Activated effector memory CD4-positive, alpha-beta T cell treated with Interleukin-2 at 50 U/mL for 16 hours (primary cell): Measurements from ENCODE around the gene GSE1.

Source experiments
- DNase-seq: peaks from one replicate; pipeline ENCODE4 v3.0.0-alpha.2; 2020

Gene GSE1

DNA sequence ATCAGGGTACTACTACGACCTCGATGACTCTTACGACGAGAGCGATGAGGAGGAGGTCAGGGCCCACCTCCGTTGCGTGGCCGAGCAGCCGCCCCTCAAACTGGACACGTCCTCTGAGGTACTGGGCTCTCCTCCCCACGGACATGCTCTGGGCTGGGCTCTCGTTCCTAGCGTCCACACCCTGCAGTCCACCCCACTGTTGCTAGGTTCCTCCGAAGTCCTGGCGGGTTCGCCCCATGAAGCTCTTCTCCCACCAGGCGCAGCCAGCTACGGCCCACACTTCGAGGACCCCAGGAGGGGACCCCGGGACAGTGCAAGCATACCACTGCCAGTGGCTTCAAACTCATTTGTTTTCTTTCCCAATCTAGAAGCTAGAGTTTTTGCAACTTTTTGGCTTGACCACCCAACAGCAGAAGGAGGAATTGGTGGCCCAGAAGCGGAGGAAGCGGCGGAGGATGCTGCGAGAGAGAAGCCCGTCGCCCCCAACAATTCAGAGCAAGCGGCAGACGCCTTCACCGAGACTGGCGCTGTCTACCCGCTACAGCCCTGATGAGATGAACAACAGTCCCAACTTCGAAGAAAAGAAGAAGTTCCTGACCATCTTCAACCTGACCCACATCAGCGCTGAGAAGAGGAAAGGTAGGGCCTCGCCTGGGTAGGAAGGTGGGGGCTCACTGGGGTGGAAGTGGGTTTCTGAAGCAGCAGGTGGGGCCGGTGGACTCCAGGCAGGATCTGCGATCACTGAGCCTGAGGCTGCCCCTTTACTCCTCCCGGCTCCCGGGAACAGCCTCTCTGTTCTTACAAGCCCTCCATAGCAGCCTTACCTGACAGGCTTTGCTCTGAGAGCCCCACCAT is 50.1 kb downstream of the GSE1 start:
- DNase-seq, result no peak

DNA sequence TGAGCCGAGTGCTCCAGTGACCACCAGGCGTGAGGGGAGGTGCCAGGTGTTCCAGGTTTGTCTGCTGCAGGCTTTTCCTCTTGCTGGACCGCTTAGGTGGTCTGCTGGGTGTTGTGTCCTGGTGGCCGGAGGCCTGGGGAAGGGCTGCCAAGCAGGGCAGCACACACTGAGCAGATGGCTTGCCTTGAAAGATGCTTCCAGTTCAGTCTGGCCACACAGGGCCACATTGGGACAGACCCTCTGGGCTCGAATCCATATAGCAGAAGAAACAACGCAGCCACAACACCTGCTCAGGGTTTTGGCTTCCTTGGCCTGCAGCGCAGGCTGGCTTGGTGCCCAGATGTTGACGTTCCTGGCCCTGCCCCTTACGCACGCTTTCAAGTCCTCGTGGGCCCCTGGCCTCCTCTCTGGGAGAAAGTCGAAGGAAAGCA is 50.8 kb downstream of the GSE1 start:
- DNase-seq, result no peak

DNA sequence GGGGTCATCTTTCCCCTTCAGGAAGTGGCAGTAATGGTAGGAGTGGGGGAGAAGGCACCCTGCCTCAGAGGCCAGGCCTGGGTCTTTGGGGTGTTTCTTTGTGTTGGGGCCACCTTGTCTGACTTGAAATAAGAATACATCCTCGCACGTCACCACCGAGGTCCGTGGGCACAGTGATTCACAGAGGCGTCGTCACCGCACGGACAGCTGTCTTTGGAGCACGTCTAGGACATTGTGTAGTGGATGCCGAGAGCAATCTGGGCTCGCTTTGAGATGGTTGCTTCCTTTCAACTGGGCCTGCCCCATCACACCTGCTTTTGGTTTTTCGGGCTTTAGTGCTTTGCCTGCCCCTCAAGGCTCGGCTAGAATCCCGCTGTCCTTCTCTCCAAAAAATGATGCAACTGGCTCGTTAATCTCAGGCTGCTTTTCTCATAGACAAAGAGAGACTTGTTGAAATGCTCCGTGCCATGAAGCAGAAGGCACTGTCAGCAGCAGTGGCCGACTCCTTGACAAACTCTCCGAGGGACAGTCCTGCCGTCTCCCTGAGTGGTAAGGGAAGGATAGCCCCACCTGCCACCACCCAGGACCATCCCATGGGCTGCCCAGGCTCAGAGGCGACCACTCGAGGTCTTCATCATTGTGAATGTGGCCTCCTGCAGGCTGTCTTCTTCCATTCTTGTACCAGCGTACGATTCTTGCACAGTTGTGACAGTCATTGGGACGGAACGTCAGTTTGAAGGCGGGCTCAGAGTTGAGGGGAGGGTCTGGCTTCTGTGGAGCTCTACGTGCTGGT is 51.7 kb downstream of the GSE1 start:
- DNase-seq, result no peak

DNA sequence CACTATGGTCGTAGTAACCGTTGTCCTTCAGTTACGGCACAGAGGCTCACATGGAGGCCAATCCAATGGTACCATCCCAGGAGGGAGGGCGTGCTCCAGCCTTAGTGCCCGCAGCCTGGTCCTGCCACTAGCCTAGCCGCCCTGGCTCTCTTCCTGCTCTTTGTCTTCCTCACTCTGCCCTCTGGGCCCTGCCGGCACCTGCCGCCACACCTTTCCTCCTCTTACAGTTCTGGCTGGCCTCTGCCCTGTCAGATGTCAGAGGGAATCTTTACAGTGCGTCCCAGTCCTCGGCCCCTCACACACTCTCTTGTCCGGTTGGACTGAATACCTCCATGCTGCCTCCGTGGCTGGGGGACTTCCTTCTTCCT is 52.2 kb downstream of the GSE1 start:
- no peak for DNase-seq

DNA sequence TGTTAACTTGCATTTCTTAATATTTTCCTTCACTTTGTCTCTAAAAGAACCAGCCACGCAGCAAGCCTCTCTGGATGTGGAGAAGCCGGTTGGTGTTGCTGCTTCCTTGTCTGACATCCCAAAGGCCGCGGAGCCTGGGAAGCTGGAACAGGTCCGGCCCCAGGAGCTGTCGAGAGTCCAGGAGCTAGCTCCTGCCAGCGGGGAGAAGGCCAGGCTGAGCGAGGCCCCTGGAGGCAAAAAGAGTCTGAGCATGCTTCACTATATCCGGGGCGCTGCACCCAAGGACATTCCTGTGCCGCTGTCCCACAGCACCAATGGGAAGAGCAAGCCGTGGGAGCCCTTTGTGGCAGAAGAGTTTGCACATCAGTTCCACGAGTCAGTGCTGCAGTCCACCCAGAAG is 52.8 kb downstream of the GSE1 start:
- DNase-seq, result no peak

DNA sequence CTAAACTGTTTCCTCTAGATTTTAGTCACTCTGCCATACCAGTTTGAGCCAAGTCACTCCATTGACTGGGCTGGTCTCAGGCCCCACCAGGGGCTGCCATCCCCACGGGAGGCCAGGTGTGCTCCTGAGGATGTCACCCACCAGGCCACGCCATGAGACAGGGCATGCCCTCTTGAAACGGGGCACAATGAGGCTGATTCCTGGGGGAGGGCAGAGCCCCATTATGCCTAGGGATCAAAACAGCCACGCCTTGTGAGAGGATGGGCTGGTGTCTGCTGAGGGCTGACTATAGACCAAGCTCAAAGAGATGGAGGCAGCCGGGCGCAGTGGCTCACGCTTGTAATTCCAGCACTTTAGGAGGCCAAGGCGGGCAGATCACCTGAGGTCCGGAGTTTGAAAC is 54.1 kb downstream of the GSE1 start:
- no peak for DNase-seq

DNA sequence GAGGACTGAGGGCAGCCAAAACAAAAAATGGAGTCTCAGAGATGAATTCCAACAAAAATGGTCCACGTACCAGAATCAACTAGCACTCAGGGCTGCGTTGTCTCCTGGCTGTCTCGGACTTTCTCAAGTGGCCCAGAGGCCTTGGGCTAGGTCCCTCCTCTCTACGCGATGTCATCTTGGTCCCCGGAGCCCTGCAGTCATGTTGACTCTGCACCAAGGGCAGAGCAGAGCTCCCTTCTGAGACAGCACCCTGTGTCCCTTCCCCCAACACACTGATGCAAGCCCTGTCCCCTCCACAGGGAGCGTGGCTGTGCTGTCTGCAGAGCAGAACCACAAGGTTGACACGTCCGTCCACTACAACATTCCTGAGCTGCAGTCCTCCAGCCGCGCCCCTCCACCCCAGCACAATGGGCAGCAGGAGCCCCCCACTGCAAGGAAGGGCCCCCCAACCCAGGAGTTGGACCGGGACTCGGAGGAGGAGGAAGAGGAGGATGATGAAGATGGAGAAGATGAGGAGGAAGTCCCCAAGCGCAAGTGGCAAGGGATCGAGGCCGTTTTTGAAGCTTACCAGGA is 54.8 kb downstream of the GSE1 start:
- DNase-seq, result no peak

DNA sequence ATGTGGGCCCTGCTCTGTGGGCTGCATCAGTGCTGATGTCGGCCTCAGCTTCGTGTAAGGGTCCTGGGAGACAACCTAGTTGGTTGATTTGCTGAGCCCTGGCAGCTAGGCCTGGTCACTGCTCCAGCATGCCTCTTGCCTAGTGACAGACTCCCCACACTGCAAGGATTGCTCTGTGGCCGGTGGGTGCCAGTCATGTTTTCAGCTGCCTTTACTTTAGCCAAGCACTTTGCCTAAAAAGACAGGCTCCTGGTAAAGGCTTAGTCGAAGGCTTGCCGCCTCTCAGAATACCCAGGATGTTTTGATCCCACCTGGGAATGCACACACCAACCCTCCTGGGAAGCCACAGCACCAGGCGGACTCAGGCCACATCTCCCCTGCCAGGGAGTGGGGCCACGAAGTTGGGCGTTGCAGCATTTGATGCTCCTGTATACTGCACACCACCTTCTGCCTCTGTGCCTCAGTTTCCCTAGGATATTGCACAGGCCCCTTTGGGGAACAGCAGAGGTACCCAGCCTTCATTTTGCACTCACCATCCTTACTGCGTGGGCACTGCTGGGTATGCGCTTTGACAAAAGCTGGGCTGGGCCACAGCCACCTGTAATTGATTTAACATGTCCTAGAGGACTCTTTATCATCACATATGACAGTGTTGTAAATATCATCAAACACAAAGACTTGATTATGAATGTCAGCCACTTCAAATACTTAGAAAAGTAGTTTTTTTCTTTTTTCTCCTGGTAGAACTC is 55.7 kb downstream of the GSE1 start:
- DNase-seq, result no peak

DNA sequence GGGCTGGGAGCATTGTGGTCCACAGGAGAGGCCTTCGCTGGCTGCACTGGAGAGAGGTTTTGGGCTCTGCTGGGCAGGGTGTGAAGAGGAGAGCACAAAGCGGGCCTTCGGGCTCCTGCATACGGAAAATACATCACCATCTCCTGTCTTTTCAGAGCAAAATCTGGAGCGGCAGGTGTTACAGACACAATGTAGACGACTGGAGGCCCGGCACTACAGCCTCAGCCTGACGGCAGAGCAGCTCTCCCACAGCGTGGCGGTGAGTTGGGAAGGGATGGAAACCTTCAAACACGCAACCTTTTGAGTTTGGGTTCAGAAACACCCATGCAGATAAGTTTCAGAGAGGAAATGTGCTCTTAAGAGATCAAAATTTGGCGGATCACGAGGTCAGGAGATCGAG is 57.7 kb downstream of the GSE1 start:
- DNase-seq, result no peak

DNA sequence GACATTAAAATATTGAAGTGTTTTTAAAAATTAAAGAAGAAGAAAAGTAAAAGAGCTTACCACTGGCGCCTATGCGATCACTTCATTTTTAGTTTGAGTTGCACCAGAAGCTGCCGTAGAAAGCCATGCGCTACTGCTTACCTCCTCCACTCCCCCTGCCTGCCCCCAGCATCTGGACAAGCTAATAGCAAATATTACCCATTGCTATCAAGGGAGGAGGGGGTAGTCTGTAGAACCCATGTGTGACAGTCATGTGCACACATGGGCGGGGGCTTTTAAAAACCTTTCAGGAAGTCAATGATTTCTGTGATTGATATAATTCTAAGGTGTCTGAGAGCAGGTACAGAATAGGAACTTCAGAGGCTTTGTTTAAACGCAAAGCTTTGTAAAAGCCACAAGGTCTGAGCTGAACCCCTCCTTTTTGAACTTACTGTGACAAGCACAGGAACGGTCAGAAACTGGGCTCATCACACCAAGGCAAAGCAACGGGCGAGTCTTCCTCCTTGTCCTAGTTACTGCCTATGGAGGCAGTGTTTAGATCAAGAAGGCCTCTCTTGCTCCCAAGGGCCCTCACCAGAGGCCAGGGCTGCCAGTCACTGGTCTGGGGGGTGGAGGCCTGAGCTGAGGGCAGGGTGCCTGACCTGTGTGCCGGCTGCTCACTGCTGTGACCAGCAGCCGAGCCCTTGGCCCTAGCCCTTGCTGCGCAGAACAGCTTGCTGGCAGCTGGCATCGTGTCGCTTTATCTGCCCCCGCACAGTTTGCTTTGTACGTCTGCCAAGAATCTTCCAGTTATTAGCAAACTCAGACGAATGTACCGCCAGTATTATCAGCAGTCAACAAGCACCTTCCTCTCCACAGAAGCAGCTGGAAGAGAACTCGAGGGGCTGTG is 60.7 kb downstream of the GSE1 start:
- DNase-seq, result no peak

DNA sequence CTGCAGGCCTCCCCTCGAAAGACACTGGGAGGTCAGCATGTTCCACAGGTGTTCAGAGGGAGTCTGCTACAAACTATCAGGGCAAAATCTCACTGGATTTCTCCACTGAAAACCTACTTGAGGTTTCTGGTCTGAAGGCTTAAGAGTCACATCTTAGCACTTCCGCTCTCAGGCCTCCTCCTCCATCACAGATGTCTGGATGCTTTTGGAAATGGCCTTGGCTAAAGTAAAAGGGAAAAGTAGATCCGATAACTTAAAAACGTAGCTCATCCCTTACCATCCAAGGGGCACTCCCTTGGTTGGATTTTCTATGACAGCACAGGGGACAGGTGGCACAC is 61.3 kb downstream of the GSE1 start:
- no peak for DNase-seq

DNA sequence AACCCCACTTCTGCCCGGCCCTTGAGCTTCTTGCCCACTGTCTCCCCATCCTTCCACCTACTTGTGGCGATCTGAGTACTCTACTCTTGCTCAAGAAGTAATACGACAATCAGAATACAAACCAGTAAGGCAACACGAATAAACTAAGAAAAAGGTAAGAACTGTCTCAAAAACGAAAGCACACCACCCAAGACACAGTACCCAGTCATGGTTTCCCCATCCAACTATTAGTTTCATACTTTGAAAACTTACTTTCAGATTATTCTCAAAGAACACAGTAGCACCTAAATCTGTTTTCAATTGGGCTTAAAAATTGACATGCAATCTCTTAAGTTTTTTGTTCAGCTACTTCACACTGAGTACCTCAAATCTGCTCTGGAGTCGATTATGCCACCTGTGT is 61.7 kb downstream of the GSE1 start:
- DNase-seq, result no peak

DNA sequence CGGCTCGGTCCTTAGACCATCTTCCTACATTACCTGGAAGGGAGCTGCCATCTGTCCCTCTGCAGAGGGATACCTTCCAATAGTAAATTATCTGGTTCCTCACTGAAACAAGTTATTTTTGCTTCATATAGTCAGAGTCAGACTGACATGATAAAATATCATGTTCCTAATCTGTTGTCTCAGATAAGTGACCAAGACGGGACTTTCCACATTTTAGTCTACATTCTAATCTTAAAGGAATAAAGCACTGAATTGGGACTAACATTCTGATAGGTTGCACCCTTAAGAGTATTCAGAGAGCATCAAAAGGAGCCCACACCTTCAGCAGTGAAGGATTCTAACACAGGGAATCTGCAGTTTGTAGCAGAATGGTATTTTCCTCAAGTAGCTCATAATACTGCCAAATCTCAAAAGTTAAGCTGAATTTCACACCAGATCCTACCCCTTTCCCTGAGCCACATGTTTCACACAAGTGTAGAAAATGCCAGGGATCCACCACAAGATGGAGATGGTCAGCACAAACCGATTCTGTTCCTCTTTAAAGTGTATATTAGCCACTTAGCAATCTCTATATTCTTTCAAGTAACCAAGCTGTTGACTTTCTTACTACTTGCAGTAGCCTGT is 62.2 kb downstream of the GSE1 start:
- DNase-seq, result no peak

DNA sequence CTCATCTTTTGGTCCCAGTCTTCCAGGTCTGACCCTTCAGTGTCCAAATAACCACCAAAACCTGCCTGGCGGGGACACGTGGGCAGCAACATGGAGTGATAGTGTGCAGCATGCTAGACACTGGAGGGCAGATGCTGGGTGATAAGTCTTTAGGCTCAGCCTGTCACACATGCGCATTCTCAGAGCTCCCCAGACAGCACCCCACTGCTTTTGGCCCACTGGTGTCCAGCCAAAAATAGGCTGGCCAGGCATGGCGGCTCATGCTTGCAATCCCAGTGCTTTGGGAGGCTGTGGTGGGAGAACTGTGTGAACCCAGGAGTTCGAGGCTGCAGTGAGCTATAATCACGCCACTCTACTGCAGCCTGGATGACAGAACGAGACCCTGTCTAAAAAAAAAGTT is 63.3 kb downstream of the GSE1 start:
- no peak for DNase-seq

DNA sequence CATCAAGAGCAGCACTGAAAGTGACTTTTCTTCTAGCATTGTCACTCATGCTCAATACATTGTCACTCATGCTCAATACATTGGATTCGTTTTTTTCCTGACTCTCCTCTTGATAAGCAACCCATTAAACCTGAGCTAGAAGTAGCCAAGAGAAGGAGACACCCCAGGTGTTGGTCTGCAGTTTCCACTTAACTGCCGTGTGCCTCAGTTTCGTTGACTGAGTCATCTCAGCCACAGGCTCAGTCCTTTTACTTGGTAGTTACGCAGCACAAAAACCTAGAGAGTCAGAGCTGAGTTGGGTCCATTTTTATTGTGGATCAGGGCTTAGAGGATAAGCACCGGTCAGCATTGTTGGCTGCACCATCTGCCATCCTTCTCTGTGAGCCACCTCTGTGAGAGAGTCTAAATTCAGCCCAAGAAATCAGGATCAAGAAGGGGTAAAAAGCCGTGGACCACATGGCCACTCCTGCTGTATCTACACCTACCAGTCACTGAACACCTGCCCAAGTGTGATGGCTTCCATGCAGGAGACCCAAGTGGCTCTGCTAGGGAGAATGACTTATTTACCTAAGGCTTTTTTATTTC is 64.4 kb downstream of the GSE1 start:
- DNase-seq, result no peak

DNA sequence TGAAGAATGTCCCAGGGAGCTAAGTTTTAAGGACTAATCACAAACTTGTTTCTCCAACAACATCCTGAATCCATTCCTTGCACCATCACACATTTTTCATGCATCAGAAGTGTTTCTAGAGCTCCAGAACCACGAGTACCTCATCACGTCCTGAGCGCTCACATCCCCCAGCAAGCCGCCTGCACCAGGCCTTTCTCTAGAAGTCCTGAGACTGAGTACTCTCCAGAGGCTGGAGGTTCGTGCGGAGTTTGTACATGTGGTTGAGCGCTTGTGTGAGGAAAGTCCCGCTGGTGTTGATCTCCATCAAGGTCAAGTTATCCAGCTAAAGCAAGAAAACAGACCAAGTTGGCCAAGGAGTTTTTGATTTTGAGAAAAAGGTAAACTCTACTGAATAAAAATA is 64.9 kb downstream of the GSE1 start:
- DNase-seq, result no peak

DNA sequence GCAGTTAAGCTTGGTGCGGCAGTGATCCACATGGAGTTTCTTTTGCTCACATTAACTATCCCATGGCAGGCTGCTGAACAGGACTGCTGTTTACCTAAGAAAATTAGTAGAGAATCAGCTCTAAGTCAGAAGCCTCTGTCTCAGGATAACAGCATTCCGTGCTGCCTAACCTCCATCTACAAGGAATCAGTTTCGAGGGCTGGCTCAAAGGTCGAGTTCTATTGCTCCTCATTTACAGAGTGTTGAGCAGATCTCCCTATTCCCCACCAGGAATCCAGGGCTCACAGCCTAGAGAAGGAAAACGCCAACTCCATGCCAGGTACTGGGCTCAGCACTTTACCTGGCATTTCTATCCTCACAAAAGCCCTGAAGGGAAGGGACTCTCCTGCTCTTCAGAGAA is 65.7 kb downstream of the GSE1 start:
- no peak for DNase-seq

DNA sequence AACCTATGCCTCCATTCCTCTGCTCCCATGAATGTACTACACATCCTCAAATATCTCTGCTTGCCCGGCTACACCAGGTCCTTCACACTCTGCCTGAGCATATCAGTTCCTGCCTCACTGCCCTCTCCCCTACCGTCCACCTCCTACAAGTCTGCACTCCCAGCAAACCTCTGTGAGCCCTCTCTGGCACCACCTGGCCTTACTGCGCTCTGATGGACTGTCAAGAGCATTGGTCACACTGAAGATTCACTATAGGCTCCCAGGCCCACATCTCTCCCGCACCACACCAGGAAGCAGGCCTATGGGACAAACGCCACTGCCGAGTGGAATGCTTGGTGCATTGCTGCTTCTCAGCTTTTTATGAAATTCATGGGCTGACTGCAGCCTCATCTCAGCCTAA is 66.7 kb downstream of the GSE1 start:
- DNase-seq, result no peak

DNA sequence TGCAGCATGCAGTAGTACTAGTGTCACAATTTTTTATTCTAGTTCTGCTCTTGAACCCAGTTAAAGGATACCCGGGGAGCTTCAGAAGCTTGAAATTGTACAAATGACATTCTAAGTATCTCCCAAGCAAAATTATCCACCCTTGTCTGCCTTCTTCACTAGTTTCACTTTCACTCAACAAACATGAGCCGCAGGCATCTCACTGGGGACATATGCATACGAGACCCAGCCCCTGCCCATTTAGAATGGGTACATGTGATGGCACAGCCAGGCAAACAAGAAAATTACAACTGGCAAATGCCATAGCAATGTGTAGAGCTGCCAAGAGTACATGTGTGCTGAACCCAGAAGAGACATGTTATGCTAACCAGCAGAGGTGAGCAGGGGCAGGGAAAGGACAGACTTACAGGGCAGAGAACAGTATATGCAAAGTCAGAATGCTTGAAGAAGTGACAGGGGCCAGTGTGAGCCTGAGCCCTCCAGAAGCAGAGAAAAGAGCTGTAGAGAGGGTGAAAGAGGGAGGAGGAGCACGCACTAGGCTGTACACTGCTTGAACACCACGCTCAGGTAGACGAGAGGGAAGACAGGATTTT is 67.3 kb downstream of the GSE1 start:
- no peak for DNase-seq

DNA sequence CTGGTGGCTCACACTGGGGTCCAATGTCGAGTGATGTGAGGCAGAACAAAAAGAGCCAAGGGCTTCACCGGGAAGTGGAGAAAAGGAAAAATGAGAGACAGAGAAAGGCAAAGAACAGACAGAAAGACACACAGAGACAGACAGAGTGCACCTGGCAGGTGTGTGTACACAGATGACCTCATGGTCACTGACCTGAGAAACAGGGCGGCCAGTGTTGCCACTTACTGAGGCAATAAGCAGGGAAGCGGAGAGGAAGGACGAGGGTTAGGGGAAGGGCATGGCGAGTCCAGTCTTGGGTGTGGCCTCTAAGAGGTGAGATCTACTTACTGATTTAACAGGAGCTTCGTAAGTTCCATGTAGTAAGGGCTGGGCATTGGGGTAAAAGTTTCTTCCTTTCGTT is 68.1 kb downstream of the GSE1 start:
- DNase-seq, result no peak

DNA sequence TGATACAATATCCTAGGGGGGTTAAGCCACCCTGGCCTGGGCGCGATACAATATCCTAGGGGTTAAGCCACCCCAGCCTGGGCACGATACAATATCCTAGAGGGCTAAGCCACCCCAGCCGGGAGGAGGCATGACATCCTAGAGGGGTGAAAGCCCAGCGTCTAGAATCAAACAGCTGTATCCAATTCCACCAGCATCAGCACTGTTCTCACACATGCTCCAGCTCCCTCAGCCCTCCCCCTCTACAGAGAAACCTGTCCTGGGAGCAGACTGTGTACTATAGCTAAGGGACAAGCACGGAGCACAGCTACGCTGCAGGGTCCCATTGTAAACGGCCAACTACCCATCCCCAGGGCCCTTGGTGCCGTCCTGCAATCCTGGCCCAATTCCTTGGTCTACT is 69.4 kb downstream of the GSE1 start:
- DNase-seq, result no peak
